ENCODE results near the gene LHX4. TPM values are rescaled to one million over a fixed set of nuclear protein-coding genes. Genes with fewer than 3 reads are reported as not detected.

LHX4 gene
- total and polyA plus RNA-seq, 9 of the 15 experiments (the other 6 are each of a cell fraction or from before 2014, with no cell fraction given) = 0.01 to 0.11 (median 0.07) TPM; not detected in 5

GRCh38 chr1:180294711-180295110 lies 64.6 kb downstream of the LHX4 start:
- Histone ChIP-seq H3K27me3 (ENCODE audit: control insufficient read depth in 2 of 2, insufficient read depth in 2 of 2, low read length in 2 of 2) (no peaks in the 10 kb centered on the region), H3K4me2 (ENCODE audit: insufficient read depth, low read length) (no peak overlapping the region), H3K79me2 (ENCODE audit: control insufficient read depth, insufficient read depth, low read length) (no peaks in the 10 kb centered on the region; the same call in 2 of the 3 replicates), H3K9ac (ENCODE audit: insufficient read depth in 1 of 2, low read depth in 2 of 2, low read length in 2 of 2) (no peak overlapping the region), H3K27ac (ENCODE audit: extremely low read depth, low read depth, low read length) (no peak overlapping the region), H3K9me3 (replicated peaks; ENCODE audit: control insufficient read depth, insufficient read depth, low read depth, low read length) (no peaks in the 10 kb centered on the region), H3K4me3 (no peak overlapping the region), H3K4me1 (replicated peaks in 1 of 2; ENCODE audit: control insufficient read depth in 2 of 2, insufficient read depth in 2 of 2, low read length in 2 of 2) (peaks cover 2 to 15% of the 10 kb centered on the region in 2 experiments; a peak in 3 of 5 replicates), H4K20me1 (replicated peaks; ENCODE audit: control insufficient read depth, insufficient read depth, low read length) (no peaks in the 10 kb centered on the region), H3K36me3 (ENCODE audit: control insufficient read depth, insufficient read depth, low read length) (no peaks in the 10 kb centered on the region), H3K9me1 (ENCODE audit: control insufficient read depth, insufficient read depth, low read length) (no peaks in the 10 kb centered on the region), H2AFZ (ENCODE audit: low read depth, low read length) (no peak overlapping the region)
- intact Hi-C loops (cut with micrococcal nuclease) = no loop called here
- no TSS peak for BruUV-seq (replicated peaks)
- ATAC-seq (no peak), FAIRE-seq (no peak), DNase-seq (ENCODE audit: extremely low read depth in 1 of 4, low spot score in 3 of 4) (no peak)
- TF ChIP-seq ZNF318 (IDR thresholded peaks at IDR 0.05; ENCODE audit: borderline replicate concordance in 1 of 2, low read depth in 1 of 2) (no peak), ZNF121 (CRISPR knock-in tag; conservative IDR thresholded peaks at IDR 0.05) (peak; percentile 90)
- in situ Hi-C loops (cut with MboI) = no loop called here
- WGBS (ENCODE audit: insufficient coverage, low coverage, missing lambda C conversion rate) = 94% methylated on average over 2 of the region's 2 CpGs
- ChIA-PET CTCF (ENCODE audit: low intra/inter-chr PET ratio) (no interaction called here), POLR2A (interaction anchor here (2.4 kb wide), 1 partner anchor 11 kb away, joined by 10 read pairs; no protein-coding TSS in a partner anchor)

Measured in K562 (cell line).